ENCODE data around the gene DELE1. TPM values are rescaled to one million over a fixed set of nuclear protein-coding genes. Genes with fewer than 3 reads are reported as not detected.

DELE1 gene
- total and polyA plus RNA-seq, 2 donors (not counting 1 experiment from before 2014, with no cell fraction given), result 124 to 127 TPM

DNA sequence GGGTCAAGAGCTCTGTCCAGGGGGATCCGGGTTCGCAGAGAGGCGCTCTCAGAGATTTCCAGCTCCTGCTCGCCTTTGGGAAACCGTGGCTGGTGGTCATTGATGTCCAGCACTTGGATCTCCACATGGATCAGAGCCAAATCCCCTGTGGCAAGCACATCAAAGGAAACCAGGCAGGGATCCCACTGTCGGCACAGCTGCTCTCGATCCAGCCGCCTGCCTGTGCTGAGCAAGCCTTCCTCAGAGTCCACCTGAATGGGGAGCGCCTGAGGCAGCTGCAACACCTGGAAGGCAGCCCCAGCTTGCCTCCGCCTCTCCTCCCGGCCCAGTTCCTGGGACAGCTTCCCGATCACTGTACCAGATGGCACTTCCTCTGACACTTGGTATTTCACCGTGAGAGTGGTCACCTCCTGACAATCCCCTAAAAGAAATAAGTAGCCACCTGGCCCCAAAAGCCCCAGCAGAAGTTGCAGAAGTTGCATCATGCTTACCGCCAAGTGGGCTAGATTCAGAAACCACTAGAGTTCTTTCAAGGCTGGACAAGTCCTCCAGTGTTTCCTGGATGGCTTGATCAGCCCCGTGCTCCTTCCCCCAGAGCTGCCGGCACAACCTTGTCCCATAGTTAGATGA is 33.8 kb downstream of the DELE1 start:
- Histone ChIP-seq H3K4me2 (replicated peaks; ENCODE audit: low read depth, low read length, poor library complexity, severe bottlenecking) (no peak overlapping the region), H3K9me3 (ENCODE audit: control extremely low read depth in 1 of 3, control insufficient read depth in 2 of 3, insufficient read depth in 1 of 3, low read length in 2 of 3) (no peaks in the 10 kb centered on the region), H3K36me3 (replicated peaks in 1 of 2; ENCODE audit: control extremely low read depth in 1 of 2, control insufficient read depth in 1 of 2, extremely low read depth in 1 of 2, insufficient read depth in 2 of 2, low read length in 1 of 2) (peaks cover 0 to 2% of the 10 kb centered on the region in 2 experiments), H4K20me1 (ENCODE audit: control insufficient read depth, insufficient read depth, low read length, poor library complexity, severe bottlenecking) (no peaks in the 10 kb centered on the region), H3K4me3 (ENCODE audit: control extremely low read depth in 1 of 5, extremely low read depth in 1 of 5, insufficient read depth in 1 of 5, low read depth in 2 of 5, low read length in 4 of 5) (no peak overlapping the region), H3K9ac (ENCODE audit: low read length) (no peak overlapping the region), H3K27ac (ENCODE audit: low read length in 2 of 2) (no peak overlapping the region), H3K79me2 (ENCODE audit: control insufficient read depth, insufficient read depth, low read length) (no peaks in the 10 kb centered on the region), H3K4me1 (ENCODE audit: control insufficient read depth in 2 of 2, insufficient read depth in 2 of 2, low read length in 2 of 2) (peaks cover 10 to 25% of the 10 kb centered on the region in 2 donors), H3K27me3 (replicated peaks in 1 of 4; ENCODE audit: control extremely low read depth in 1 of 4, control insufficient read depth in 3 of 4, insufficient read depth in 4 of 4, low read length in 3 of 4) (no peaks in the 10 kb centered on the region), H2AFZ (ENCODE audit: insufficient read depth, low read depth, low read length, poor library complexity, severe bottlenecking) (no peak overlapping the region)
- no peak for ATAC-seq (ENCODE audit: low read depth)
- DNase-seq, result no peak
- H3K4me3 Mint-ChIP-seq, result no peak overlapping the region
- H3K27ac Mint-ChIP-seq, result no peak overlapping the region
- 65% methylated on average over 16 of the region's 16 CpGs for WGBS (ENCODE audit: insufficient coverage)
- ChIA-PET POLR2A (no interaction called here), CTCF (interaction anchor here (0.6 to 9.9 kb wide), 7 partner anchors 10 to 333 kb away, joined by 3 to 198 read pairs (median 6); partner anchors contain the start of genes PCDH1 and RNF14)
- no peaks in the 10 kb centered on the region for H3K9me3 Mint-ChIP-seq (ENCODE audit: insufficient read depth)
- TF ChIP-seq EZH2 (IDR thresholded peaks at IDR 0.05; ENCODE audit: borderline replicate concordance, insufficient read depth, low read depth, low read length, poor library complexity, severe bottlenecking), result no peak
- TF ChIP-seq, protein P1, sequence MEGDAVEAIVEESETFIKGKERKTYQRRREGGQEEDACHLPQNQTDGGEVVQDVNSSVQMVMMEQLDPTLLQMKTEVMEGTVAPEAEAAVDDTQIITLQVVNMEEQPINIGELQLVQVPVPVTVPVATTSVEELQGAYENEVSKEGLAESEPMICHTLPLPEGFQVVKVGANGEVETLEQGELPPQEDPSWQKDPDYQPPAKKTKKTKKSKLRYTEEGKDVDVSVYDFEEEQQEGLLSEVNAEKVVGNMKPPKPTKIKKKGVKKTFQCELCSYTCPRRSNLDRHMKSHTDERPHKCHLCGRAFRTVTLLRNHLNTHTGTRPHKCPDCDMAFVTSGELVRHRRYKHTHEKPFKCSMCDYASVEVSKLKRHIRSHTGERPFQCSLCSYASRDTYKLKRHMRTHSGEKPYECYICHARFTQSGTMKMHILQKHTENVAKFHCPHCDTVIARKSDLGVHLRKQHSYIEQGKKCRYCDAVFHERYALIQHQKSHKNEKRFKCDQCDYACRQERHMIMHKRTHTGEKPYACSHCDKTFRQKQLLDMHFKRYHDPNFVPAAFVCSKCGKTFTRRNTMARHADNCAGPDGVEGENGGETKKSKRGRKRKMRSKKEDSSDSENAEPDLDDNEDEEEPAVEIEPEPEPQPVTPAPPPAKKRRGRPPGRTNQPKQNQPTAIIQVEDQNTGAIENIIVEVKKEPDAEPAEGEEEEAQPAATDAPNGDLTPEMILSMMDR (IDR thresholded peaks at IDR 0.05), result no peak
- intact Hi-C loops (cut with micrococcal nuclease), result no loop called here
- H3K4me1 Mint-ChIP-seq, result peaks cover 23% of the 10 kb centered on the region
- no peaks in the 10 kb centered on the region for H3K27me3 Mint-ChIP-seq

DNA sequence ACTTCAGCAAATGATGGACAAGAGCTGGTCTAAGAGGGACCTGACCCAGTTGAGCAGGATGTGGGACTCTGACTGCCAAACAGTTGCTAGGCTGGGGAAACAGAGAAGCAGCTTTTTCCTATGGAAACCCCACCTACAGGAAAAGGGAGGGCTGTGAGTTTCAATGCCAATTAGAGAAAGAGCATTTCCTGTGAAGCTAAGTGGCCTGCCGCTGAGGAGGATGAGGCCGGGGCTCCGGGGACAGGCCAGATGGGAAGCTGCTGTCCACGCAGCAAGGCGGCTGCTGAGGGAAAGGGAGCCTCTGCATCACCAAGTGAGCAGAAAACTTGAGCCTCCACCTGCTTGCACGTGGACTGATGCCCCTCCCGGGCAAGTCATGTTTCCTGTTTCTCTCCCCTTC is 34.4 kb downstream of the DELE1 start, which contains the start of gene PCDH12:
TSS of gene PCDH12 (minus strand) at position 90 of the 400 bp plus-strand sequence. CDS start 351 bp downstream, outside the sequence.
- Histone ChIP-seq H3K79me2 (ENCODE audit: control insufficient read depth, insufficient read depth, low read length) (no peaks in the 10 kb centered on the region), H3K27me3 (replicated peaks in 1 of 4; ENCODE audit: control extremely low read depth in 1 of 4, control insufficient read depth in 3 of 4, insufficient read depth in 4 of 4, low read length in 3 of 4) (no peaks in the 10 kb centered on the region), H3K36me3 (replicated peaks in 1 of 2; ENCODE audit: control extremely low read depth in 1 of 2, control insufficient read depth in 1 of 2, extremely low read depth in 1 of 2, insufficient read depth in 2 of 2, low read length in 1 of 2) (peaks cover 0 to 2% of the 10 kb centered on the region in 2 experiments), H3K9me3 (ENCODE audit: control extremely low read depth in 1 of 3, control insufficient read depth in 2 of 3, insufficient read depth in 1 of 3, low read length in 2 of 3) (no peaks in the 10 kb centered on the region), H3K27ac (ENCODE audit: low read length in 2 of 2) (no peak within 1 kb of the TSS), H2AFZ (ENCODE audit: insufficient read depth, low read depth, low read length, poor library complexity, severe bottlenecking) (no peak within 1 kb of the TSS), H4K20me1 (ENCODE audit: control insufficient read depth, insufficient read depth, low read length, poor library complexity, severe bottlenecking) (no peaks in the 10 kb centered on the region), H3K4me1 (ENCODE audit: control insufficient read depth in 2 of 2, insufficient read depth in 2 of 2, low read length in 2 of 2) (peaks cover 10 to 25% of the 10 kb centered on the region in 2 donors), H3K4me3 (ENCODE audit: control extremely low read depth in 1 of 5, extremely low read depth in 1 of 5, insufficient read depth in 1 of 5, low read depth in 2 of 5, low read length in 4 of 5) (no peak within 1 kb of the TSS), H3K4me2 (replicated peaks; ENCODE audit: low read depth, low read length, poor library complexity, severe bottlenecking) (no peak within 1 kb of the TSS), H3K9ac (ENCODE audit: low read length) (no peak within 1 kb of the TSS)
- peaks cover 23% of the 10 kb centered on the region for H3K4me1 Mint-ChIP-seq
- H3K4me3 Mint-ChIP-seq, result no peak within 1 kb of the TSS
- no peaks in the 10 kb centered on the region for H3K27me3 Mint-ChIP-seq
- intact Hi-C loops (cut with micrococcal nuclease), result no loop called here
- POLR2A ChIA-PET, result no interaction called here
- DNase-seq (no peak), ATAC-seq (ENCODE audit: low read depth) (no peak)
- TF ChIP-seq EZH2 (IDR thresholded peaks at IDR 0.05; ENCODE audit: borderline replicate concordance, insufficient read depth, low read depth, low read length, poor library complexity, severe bottlenecking), result no peak
- TF ChIP-seq, protein P1 (IDR thresholded peaks at IDR 0.05), result no peak
- CTCF ChIA-PET, result interaction anchor here (1.1 to 9.9 kb wide), 6 partner anchors 11 to 294 kb away, joined by 3 to 198 read pairs (median 7); partner anchors contain the start of genes PCDH1 and RNF14
- no peak within 1 kb of the TSS for H3K27ac Mint-ChIP-seq
- no peaks in the 10 kb centered on the region for H3K9me3 Mint-ChIP-seq (ENCODE audit: insufficient read depth)
- WGBS (ENCODE audit: insufficient coverage), result 3% methylated on average over 7 of the region's 7 CpGs
